Measurements from ENCODE around the gene B9D2. TPM values are rescaled to one million over a fixed set of nuclear protein-coding genes. Genes with fewer than 3 reads are reported as not detected.
A peak's percentile ranks its signal among the peaks of the same experiment; 100 is the strongest.

The B9D2 gene
- total and polyA plus RNA-seq, 2 of the 4 experiments (the other 2 are of a cell fraction) = 6.1 to 9.7 TPM

DNA sequence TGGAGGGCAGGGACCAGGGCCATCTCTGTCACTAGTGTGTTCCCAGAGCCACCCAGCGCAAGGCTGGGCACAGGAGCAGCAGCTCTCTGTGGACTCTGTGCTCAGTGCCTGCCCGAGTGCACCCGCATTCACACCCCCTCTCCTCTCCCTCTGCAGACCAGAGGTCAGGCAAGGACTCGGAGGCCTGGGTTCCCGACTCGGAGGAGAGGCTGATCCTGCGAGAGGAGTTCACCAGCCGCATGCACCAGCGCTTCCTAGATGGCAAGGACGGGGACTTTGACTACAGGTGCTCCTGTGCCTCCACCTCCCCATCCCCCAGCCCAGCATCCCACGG, 43.8 kb downstream of the B9D2 start:
- H3K9ac ChIP-seq (ENCODE audit: low read depth, low read length) = no peak overlapping the region
- H2BK15ac ChIP-seq (ENCODE audit: low read depth, low read length) = no peak overlapping the region
- no peak overlapping the region for H2AFZ ChIP-seq (replicated peaks; ENCODE audit: low read length, poor library complexity)
- WGBS, 2 experiments (ENCODE audit: extremely low coverage in 2 of 2, insufficient read length in 1 of 2) = 100% methylated on average over 2 of the region's 11 CpGs; no CpG with 5 or more reads in 1 of the 2 experiments
- ATAC-seq (ENCODE audit: low read depth) (no peak), DNase-seq (no peak)
- ChIA-PET POLR2A (ENCODE audit: unreplicated experiment) (no interaction called here), CTCF (no interaction called here)
- no TSS peak for BruUV-seq (replicated peaks)
- intact Hi-C loops (cut with micrococcal nuclease) = no loop called here
- H3K4me1 ChIP-seq (ENCODE audit: control insufficient read depth, insufficient read depth, low read length) = peaks cover 31% of the 10 kb centered on the region
- H3K9me1 ChIP-seq (ENCODE audit: insufficient read depth, low read length) = peaks cover 23% of the 10 kb centered on the region
- no peak overlapping the region for H2AK5ac ChIP-seq (ENCODE audit: low read depth, low read length)
- H3K23ac ChIP-seq (ENCODE audit: low read depth, low read length) = no peak overlapping the region
- H3K36me3 ChIP-seq (ENCODE audit: control insufficient read depth, insufficient read depth, low read length) = peaks cover 53% of the 10 kb centered on the region
- H3K27me3 ChIP-seq (ENCODE audit: control insufficient read depth, insufficient read depth, low read length) = no peaks in the 10 kb centered on the region
- TF ChIP-seq USF2 (IDR thresholded peaks at IDR 0.05; ENCODE audit: low read depth, low read length) (no peak), MAFK (IDR thresholded peaks at IDR 0.05; ENCODE audit: low read depth, low read length) (no peak), SMC3 (IDR thresholded peaks at IDR 0.05; ENCODE audit: low read depth, low read length) (no peak), RCOR1 (IDR thresholded peaks at IDR 0.05; ENCODE audit: insufficient replicate concordance, low read length) (no peak), POLR2A (IDR thresholded peaks at IDR 0.05; ENCODE audit: low read depth, low read length) (no peak), FOS (IDR thresholded peaks at IDR 0.05; ENCODE audit: low read depth, low read length) (no peak), RFX5 (IDR thresholded peaks at IDR 0.05; ENCODE audit: low read depth, low read length) (no peak), CHD1 (IDR thresholded peaks at IDR 0.05; ENCODE audit: low read depth, low read length) (no peak), CTCF (conservative IDR thresholded peaks at IDR 0.05; ENCODE audit: low read depth, low read length) (no peak), CEBPB (IDR thresholded peaks at IDR 0.05; ENCODE audit: low read depth, low read length) (no peak), MAZ (IDR thresholded peaks at IDR 0.05; ENCODE audit: borderline replicate concordance, low read depth, low read length) (no peak)
- H3K56ac ChIP-seq (ENCODE audit: extremely low read depth, insufficient read depth, low read length) = no peak overlapping the region
- no peak overlapping the region for H4K5ac ChIP-seq (ENCODE audit: low read depth, low read length)
- H3K4me2 ChIP-seq (ENCODE audit: low read depth, low read length) = no peak overlapping the region
- dilution Hi-C loops (cut with HindIII; ENCODE audit: low sequenced_read_pairs, unreplicated experiment) = no loop called here
- no peak overlapping the region for H2BK20ac ChIP-seq (ENCODE audit: low read depth, low read length)
- no peak overlapping the region for H3K27ac ChIP-seq (ENCODE audit: insufficient read depth, low read length)
- no peak overlapping the region for H3K4me3 ChIP-seq (ENCODE audit: insufficient read depth, low read depth, low read length)
- no peak overlapping the region for H3K14ac ChIP-seq (replicated peaks; ENCODE audit: low read depth, low read length)
- no peak overlapping the region for H2BK120ac ChIP-seq (ENCODE audit: low read depth, low read length)
- no peak overlapping the region for H4K91ac ChIP-seq (ENCODE audit: insufficient read depth, low read depth, low read length)
- no peak overlapping the region for H2BK5ac ChIP-seq (ENCODE audit: low read depth, low read length, poor library complexity, severe bottlenecking)
- H4K8ac ChIP-seq (ENCODE audit: low read depth in 2 of 2, low read length in 2 of 2) = no peak overlapping the region
- in situ Hi-C loops (cut with MboI; ENCODE audit: low sequenced_read_pairs) = no loop called here
- peak overlapping the region; percentile 1 for H2AK9ac ChIP-seq (replicated peaks; ENCODE audit: low read depth, low read length, poor library complexity)
- H3K18ac ChIP-seq (ENCODE audit: low read depth, low read length) = no peak overlapping the region
- H4K20me1 ChIP-seq (ENCODE audit: insufficient read depth, low read length) = peaks cover 57% of the 10 kb centered on the region
- no peak overlapping the region for H3K4ac ChIP-seq (ENCODE audit: low read depth, low read length)
- no peaks in the 10 kb centered on the region for H3K9me3 ChIP-seq (ENCODE audit: control insufficient read depth, insufficient read depth, low read length)
- H3K79me1 ChIP-seq (ENCODE audit: low read depth in 1 of 2, low read length in 2 of 2) = peaks cover 18 to 68% of the 10 kb centered on the region in 2 experiments

Data from IMR-90 (cell line).